T1000 (cell line): ENCODE data around the gene ZNF407.

Source experiments
- DNase-seq: peaks from one replicate; lab custom pipeline; 2025; ENCODE audit warnings: mixed read lengths; lab: John Stamatoyannopoulos, UW

Gene ZNF407

DNA sequence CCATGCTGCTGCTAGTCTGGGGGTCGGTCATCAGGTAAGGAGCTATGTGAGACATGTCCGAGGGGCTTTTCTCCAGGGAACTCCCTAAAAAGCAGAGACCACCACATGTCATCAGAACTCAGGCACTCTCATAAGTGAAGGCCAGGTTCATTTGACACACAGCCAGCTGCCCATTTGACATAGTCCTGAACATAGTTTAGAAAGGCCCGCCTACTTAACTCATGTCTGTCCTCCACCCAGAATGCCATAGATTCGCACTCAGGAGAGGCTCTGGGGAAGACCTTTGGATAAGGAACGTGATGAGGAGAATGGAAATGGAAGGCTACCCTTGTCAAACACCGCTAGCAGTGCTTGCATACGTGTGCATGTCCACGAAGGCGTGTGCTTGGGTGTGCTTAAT lies 454.1 kb downstream of the ZNF407 start:
- no peak for DNase-seq

DNA sequence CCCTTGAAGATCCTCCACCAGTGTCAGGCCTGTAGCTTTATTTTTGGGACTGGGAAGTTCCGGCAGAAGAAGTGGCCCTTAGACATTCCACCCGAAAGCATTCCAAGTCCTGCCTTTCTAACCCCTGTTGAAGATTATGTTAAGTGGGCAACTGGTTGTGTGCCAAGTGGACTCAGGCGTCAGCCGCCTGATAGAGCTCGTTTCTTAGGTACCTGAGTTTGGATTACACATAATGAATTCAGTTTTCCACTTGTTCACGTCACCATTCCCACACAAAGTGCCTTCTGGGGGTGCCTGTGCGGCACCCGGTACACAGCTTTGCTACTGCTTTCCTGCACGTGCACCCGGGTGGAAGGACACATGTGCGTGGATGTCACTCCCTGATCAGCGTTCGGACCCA lies 454.8 kb downstream of the ZNF407 start:
- no peak for DNase-seq

DNA sequence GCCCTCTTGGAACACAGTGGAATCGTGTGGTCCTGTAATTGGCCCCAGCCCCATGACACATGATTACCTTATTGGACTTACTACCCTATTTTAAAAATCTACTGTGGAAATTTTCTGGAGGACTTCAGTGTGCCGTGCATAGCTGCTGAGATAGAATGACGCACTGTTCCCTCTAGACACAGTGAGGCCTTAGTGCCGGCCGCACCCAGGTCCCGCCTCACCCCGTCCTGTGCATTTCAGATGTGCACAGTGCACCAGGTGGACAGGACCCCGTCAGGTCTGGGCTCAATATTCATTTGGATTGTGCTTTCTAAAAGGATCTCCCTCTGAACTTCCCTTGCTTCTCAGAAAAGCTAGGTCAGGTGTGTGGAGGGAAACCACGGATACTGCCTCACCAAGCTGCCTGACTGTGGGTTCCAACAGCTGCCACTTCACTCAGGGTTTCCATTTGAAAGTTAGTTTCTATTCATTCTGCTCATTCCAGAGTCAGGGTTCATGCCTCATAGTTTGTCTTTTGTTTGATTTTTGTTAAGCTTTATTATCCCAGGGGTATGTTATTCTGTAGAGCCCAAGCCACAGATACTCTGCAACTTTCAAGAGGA lies 455.5 kb downstream of the ZNF407 start:
- DNase-seq, result no peak

DNA sequence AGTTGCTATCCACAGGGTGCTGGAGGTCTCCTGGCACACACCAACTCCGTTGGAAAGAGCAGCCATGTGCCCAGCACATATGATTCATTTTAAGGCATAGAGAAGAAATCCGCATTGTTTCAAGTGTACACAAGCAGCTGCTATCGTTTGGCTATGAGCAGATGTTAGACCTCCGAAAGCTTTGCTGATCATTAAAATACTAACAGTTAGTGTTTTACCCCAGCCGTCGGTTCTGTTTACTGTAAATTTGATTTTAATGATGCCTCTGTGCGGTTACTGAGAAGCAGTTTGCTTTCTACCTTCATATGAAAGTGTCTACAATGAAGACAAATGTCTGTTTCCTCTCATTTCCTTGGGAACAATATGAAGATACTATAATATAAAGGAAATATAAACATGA lies 456.4 kb downstream of the ZNF407 start:
- DNase-seq, result no peak

DNA sequence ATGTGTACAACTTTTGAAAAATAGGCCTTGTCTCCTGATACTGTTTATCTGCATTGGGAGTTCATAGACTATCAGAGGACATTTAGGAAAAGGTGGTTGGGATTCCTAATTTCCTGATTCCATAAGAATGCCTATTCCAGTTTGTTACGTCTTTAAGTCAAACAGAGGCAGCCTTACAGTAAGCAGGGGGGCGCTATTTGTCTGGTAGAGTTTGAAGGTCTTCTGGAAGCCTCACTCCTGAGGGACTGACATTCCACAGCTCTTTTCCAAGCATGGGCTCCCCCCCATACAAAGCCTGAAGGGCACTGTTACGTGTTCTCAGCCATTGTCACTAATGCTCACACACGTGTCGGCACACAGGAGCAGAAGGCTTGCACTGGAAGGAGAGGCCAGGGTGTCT lies 456.9 kb downstream of the ZNF407 start:
- DNase-seq, result no peak

DNA sequence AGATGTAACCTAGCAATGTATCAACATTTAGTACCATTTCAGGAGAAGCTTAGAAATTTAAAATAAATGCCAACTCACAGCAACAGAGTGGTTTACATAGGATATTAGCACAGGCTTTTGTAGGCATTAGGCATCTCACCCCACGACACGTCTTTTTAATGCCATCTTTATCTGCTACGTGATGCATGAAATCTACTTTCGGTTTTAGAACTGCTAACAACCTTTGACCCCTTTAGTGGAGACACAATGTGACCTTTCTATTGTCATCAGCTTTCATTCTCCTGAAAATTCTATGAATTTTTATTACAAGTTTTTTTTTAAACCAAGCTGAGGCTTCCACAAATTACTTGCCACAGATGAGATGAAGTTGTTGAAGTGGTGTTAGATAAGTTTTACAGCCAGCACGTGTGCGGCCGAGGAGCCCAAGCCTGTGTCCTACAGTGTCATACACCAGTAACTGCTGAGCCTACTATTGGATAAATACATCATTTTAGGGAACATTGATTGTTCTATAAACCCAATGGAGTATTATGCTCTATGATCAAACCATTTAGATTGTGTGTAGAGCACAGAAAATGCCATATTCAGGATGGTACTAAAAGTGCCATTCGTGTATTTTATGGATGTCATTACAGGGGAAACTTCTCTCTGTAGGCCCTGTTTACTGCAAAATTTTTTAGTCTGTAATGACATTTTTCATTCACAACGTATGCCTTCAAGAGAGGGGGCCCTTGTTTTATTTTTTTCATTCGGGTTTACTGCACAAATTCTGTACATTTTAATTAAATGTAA lies 459.7 kb downstream of the ZNF407 start:
- no peak for DNase-seq

DNA sequence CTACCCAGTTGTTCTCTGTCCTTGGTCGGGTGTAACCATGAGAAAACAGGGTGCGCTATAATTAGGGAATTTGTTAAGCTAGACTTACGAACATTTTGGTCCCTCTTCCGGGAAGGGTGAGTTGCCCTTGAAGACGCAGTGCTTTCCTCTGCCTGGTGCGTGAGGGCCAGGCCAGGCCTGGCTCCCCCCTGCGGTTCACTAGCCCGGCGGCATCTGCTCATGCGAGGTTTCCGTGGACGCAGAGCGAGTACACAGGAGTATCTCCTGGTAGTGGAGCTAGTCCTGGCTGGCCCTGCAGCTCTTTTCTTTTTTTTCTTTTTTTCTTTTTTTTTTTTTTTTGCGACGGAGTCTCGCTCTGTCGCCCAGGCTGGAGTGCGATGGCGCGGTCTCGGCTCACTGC lies 462.5 kb downstream of the ZNF407 start:
- no peak for DNase-seq

DNA sequence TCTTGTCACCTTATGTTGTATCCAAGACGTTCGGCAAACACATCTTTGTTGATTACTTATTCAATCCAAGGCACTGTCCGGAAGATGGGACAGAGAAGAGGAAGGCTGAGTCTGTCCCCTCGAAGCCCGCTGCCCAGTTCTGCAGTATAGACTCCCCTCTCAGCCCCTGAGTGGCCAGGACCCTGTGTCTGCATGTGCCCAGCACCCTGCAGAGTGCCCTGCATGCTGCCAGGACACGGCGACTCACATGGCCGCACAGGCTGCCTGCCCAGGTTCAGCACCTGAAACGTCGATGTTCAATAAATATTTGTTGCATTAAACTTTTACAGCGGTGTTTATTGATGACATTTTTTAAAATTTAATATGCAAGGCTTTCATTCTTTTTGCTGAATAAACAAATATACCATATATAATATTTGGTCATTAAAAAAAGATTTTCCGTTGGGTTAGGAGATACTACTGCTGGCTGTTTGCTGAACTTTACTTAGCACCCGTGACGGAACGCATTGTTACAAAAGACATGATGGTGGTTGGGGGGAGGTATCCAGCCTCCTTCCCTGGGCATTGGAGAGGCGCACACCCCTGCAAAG lies 464.7 kb downstream of the ZNF407 start:
- no peak for DNase-seq

DNA sequence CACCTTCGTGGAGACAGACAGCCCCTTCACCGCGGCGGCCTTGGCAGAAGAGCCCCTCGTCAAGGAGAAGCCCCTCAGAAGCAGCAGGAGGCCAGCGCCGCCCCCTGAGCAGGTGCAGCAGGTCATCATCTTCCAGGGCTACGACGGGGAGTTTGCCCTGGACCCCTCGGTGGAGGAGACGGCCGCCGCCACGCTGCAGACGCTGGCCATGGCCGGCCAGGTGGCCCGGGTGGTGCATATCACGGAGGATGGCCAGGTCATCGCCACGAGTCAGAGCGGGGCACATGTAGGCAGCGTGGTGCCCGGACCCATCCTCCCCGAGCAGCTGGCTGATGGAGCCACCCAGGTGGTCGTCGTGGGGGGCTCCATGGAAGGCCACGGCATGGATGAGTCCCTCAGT lies 465.5 kb downstream of the ZNF407 start:
- no peak for DNase-seq

DNA sequence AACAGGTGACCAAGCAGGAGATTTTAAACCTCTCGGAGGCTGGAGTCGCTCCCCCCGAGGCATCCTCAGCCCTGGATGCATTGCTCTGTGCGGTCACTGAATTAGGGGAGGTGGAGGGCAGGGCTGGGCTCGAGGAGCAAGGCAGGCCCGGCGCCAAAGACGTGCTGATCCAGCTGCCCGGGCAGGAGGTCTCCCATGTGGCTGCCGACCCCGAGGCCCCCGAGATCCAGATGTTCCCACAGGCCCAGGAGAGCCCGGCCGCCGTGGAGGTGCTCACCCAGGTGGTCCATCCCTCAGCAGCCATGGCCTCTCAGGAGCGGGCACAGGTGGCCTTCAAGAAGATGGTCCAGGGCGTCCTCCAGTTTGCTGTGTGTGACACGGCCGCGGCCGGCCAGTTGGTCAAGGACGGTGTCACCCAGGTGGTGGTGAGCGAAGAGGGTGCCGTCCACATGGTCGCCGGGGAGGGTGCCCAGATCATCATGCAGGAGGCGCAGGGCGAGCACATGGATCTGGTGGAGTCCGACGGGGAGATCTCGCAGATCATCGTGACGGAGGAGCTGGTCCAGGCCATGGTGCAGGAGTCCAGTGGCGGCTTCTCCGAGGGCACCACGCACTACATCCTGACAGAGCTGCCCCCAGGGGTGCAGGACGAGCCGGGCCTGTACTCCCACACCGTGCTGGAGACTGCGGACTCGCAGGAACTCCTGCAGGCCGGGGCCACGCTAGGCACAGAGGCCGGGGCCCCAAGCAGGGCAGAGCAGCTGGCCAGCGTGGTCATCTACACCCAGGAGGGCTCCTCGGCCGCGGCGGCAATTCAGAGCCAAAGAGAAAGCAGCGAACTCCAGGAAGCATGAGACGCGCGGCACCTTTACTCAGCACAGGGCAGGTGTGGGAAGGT lies 466.2 kb downstream of the ZNF407 start:
- DNase-seq, result no peak

DNA sequence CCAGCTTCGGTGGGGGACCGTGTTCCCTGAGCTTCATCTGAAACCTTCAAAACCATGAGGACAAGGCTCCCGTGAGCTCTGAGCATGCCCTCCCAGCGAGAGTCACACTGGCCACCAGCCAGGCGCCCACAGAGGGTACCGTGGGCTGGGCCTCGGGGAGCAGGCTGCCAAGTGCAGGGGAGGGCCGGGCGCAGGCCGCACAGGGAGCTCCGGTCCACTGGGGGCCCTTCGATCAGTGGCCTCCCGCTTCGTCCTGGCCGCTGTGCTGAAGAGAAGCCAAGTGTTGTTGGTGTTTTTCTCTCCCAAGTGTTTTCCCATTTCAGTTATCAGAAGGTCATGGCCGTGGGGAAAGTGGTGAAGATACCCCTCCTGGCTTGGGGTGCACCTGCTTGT lies 466.8 kb downstream of the ZNF407 start:
- no peak for DNase-seq

DNA sequence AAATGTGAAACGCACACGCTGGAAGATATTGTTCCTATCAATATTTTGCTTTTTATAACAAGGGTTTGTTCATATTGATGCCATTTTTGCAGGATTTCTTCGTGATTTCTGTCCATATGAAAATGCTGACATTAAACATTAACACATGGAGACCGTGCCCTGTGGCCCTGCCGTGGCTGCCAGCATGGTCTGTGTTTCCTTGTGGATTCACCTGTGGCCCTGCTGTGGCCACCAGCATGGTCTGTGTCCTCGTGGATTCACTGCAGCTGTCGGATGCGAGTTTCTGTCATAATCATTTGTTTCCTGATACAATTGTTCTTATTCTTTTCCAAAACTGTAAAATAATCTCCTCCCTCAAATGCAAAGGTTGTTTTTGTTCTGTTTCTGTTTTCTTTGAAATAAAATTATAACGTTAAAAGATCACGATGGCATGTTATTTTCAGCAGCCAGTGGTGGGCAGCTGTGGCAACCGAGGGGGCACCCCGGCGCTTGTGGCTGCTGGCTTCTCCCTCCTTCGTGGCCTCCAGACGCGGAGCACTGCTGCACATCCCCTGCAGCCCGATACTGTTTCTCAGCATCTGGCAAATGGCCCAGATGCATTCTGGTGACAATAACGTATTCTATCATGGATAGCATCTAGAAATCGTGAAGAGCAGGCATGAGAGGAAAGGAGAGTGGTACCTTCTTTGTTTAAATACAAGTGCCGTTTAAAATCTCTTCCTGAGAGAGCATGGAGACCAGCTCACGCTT lies 467.8 kb downstream of the ZNF407 start:
- no peak for DNase-seq

DNA sequence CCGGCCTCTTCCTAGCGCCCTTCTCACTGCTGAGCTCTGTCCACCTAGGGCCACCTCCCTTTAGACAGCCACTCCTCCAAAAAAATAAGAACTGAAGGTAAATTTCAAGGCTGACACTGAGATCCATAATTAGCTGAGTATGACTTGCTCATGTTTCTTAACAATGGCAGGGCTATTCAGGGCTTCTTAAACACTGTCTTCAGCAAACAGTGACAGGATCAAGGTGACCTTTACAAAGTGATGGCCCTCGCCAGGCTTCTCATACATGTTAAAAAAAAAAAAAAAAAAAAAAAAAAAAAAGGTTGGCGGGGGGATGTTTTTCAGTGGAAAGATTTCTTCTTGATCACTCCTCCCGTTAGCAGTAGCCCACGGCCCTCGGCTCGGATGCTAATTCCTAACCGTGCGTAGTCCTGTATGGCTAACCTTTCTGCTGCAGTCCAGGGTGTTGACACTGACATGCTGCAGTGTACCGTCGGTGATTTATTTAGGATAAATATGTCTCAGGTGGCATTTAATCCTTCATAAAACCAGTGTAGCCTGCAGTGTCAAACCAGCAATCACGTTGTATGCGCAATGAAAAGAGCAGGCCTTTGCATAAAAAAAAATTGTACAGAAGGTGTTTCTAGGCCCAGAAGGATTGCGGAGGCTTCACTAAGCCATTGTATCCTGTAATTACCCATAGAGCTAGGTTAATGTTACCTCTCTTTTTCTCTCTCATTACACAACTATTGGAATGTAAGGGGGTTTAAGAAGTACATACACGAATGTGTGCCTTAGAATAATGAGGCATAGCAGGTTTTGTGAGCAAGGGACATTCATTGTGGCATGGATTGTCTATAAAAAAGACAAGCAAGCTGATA lies 468.6 kb downstream of the ZNF407 start:
- no peak for DNase-seq

DNA sequence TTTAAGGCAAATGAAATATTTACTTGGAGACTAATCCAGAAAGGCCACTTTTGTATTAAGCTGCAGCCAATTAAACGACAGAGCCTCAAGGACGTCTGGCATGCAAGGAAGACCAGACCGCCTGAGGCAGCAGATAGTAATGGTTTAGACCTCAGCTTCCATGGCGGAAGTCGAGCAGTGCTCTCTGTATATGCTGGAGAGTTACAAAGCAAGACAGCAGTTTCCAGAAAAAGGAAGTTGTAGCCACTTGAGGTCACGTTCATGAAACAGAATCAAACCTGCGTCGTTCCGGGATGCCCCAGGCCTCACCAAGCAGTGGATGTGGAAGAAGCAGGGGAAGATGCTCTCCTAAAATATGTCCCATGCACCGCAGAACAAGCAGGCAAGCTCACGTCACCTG lies 469.3 kb downstream of the ZNF407 start:
- DNase-seq, result no peak

DNA sequence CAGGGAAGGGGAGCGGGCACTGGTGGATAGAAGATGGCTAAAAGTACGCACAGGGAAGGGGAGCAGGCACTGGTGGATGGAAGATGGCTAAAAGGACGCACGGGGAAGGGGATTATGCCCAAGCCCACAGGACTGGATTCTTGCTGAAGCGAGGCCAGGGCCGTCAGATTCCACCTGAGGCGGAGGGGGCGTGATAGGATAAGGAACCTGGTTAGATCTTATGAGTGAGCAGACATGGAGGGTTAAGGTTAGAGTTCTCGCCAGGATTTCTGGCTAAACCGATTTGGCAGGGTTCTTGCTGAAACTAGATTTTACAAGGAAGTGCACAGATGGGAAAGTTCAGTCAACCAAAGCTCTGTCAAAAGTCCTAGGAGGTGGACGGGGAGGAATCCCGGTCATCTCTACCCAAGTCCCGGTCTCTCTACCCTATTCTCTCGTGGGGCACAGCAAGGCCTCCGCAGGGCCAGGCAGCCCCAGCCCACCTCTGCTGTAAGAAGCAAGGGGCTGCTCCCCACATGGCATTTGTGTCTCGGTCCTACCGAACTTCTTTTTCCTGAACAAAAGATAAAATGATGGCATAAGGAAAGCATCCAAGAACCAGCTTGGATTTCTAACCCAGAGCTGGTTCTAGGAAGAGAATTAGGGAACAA lies 470.5 kb downstream of the ZNF407 start:
- DNase-seq, result no peak

DNA sequence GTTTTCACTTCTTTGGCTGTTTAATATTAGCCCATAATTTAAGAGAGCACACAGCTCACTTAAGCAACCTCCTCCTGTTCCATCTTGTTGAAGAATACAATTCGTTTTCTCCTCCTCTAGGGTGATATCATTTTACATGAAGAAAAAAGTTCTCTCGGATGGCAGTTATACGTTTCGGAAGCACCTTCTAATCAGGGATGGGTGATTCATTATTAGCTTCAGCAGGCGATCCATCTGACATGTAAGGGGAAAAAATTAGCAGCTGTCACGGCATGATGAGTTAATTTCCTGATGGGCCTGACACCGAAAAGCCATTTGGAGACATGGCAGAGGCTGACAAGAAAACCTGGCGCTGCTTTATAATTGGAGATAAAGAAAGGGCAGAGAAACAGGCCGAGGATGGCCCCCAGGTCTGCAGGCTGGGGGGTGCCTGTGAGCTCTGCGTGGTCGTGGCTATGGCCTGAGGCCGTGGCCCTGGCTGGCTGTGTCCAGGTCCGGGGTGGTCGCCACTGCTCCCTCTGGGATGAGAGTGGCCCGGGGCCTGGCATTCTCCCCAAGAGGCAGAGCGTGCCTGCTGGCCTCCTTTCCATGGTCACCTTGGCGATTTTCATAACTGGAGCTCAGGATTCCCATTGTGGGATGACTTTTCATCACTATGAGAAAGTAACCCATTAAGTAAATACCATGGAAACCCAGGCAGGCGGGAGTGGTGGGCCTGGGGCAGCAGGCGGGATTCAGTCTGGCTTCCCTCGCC lies 471.2 kb downstream of the ZNF407 start:
- no peak for DNase-seq

DNA sequence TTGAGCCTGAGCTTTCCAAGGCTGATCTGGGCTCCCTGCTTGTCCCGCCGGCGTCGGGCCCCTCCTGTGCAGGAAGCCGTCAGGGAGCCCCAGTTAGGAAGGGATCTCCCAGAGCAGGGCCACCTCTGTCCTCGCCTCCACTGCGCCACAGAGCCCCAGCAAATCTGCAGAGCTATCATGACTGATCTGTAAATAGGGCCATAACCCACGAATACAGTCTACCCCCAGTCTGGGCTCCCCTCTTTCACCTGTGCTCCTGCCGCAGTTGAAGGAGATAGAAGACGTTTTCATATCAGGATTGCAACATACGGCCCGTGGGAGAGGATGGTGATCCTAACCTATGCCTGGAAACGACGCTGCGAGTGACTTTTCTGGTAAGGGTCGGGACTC lies 472.6 kb downstream of the ZNF407 start:
- no peak for DNase-seq

DNA sequence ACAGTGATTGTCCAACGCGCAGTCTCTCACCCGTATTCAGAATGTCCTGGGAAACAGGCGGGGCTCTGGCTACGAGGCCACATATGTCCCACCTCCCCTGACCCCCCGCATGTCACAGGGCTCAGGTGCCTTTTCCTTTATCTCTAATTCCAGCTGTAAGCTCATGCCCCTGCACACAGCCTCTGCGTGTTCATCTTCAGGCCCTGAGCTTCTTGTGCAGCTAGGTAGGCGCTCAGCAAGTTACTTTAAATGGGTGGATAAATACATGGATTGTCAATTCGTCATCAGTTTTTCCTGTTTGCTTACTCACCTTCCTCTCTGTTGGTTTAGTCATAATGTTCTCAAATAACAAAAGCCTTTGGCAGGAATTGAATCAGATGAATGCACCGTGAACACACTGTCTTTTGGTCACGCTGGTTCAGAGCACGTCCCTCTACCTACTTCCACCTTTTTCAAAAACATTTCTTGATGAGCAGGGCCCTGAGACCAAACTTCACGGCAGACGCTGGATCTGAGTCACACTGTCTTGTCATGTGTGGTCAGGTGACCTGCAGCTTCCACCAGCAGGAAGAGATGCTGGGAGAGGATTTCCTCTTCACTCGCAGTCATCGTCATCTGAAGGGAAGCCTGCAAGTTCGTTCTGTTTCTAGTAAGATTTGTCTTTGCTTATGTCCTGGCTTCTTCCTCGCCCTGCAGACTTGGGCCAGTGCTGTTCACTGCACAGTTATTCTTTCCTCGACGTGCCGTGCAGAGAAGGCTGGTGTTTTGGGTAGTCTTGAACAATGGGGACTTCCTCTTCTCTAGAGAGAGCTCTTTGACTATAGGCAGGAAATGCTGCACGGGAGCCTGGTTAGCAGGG lies 473.2 kb downstream of the ZNF407 start:
- no peak for DNase-seq

DNA sequence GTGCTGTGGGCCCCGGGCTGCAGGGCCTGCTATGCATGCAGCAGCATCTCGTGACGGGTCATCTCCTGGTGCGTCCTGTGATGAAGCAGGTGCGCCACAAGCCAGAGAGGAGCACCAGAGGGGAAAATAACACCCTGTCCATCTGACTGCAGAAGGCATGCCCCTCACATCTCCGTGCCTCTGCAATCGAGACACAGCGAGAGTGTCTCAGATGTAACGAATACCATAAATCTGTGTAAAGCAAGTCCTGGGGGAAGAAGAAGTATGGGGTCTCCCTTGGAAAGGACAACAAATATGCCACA lies 473.8 kb downstream of the ZNF407 start:
- DNase-seq, result no peak
